CD1c-positive myeloid dendritic cell (primary cell): ENCODE results near the gene LY6G6F.

Source experiments
- DNase-seq: peaks from one replicate; pipeline ENCODE4 v3.0.0-alpha.2; 2016; ENCODE audit errors: extremely low spot score

The LY6G6F gene, protein sequence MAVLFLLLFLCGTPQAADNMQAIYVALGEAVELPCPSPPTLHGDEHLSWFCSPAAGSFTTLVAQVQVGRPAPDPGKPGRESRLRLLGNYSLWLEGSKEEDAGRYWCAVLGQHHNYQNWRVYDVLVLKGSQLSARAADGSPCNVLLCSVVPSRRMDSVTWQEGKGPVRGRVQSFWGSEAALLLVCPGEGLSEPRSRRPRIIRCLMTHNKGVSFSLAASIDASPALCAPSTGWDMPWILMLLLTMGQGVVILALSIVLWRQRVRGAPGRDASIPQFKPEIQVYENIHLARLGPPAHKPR

DNA sequence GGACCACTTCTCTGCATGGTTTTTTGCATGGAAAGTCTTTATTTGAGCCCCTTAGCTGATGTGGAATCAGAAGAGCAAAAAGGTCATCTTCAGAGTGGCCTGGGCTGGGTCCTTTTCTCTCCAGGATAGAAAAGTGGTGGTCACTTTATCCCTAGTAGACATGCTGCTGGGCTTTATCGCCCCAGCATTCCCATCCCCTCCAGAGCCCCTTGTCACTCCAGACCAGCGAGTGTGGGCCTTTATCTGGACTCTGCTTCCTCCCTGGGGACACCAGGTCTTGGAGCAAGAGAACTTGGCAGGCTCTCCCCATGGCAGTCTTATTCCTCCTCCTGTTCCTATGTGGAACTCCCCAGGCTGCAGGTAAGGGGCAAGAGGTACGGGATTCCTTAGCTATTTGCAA lies at the start of gene LY6G6F:
Gene LY6G6F (plus strand): TSS at position 268 of the 400 bp plus-strand sequence. CDS start 41 bp downstream, at position 309.
- DNase-seq = no peak

DNA sequence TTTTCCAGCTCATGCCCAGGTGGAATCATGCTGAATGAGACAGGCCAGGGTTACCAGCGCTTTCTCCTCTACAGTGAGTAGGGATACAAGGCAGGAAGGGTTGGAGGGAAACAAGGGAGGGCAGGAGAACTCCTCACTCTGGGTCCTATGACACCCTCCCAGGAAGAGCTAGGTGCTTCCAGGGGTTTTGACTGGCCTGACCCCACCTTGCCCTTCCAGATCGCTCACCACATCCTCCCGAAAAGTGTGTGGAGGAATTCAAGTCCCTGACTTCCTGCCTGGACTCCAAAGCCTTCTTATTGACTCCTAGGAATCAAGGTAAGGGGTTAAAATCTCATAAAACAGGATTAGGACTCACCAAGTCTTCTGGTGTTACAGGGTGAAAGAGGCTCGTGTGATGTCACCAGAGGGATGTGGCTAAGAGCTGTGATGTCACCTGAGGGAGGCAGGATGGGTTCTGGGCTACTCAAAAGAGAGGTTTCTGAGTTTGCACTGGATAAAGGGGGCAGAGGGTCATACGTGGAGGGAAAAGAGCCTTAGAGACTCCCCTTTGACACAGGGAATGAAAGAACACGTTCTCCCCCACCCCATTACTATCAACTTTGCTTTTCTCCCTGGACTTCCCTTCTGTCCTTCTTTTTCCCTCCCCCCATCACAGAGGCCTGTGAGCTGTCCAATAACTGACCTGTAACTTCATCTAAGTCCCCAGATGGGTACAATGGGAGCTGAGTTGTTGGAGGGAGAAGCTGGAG lies 49.1 kb upstream of the LY6G6F start:
- no peak for DNase-seq

DNA sequence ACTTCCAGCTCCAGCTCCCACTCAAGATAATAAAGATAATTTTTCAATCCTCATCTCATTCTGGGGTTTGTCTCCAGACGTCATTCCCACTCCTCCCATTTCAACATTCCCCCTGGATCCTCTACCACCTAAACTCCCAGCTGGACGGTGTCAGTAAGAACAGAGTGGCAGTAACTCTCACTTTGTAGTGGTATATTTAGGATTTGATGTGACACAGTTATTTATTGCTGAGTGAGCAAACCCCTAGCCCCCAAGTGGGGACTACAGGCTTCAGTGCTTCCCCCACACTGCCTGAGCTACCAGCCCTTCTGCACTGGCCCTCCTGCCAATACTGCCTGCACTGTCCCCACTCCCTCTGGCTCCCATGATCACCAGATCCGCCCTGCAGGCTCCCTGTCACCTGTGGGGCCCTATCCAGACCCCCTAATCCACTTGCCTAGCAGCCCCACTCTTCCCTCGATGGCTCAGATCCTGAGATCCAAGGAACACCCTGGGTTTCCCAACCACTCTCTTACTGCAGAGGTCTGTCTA lies 48.4 kb upstream of the LY6G6F start:
- no peak for DNase-seq

DNA sequence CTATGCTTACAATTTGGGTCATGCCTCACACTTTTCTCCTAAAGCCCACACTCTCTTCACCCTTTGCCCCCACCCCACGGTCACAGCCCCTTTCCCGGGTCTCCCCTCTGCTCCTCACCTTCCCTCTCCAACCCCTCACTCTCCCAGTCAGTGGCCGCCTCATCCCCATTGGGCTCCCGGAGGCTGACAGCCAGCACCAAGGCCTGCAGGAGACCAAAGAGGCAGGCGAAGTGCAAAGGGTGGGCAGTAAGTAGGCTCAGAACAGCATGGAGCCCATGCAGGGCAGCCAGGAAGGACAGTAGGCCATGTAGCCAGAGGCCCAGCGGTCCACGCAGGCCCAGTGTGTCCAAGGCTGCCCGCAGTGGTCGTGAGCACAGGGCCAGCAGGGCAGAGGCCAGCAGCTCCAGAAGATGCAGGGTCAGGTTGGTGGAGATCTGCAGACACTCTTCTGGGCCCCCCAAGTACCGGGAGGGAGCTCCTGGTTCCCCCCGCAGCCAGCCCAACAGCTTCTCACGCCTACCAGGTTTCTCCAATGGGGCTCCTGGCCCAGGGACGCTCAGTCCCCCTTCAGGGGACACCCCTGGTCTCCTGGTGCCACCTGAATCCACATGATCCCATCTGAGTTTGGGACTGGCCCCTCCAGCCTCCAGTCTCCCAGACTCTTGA lies 47.5 kb upstream of the LY6G6F start:
- no peak for DNase-seq

DNA sequence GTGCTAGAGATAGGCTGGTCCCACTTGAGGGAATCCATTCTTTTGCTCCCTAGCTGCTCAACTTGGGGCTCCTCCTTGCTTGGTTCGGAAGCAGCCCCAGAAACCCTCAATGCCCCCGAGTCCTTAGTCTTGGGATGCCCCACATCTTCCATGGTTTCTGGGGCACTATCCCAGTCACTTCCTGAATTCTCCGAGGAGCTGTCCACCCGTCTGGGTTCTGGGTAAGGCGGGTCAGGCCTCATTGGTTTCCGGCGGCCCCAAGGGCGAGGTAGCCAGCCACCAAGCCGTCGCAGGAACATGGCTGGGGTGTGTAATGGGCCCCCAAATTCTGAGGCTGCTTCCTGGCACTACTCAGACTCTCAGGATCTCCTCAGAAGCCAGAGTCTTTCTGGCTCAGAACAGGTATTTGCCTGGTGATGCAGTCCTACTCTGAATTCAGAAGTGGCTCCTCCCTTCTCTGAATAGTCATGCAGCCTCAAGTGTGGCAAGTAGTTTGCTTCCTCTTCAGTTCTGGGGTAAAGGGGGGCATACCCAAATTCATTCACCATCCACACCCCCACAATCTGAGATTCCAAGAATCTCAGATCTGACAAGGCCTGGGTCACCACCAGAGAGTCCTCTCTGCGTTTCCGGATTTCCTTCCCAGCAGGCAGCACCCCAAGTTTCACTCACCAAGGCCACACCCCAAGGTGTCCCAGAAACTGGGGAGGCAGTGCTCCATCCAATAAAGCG lies 46.9 kb upstream of the LY6G6F start:
- peak; percentile 35 for DNase-seq

DNA sequence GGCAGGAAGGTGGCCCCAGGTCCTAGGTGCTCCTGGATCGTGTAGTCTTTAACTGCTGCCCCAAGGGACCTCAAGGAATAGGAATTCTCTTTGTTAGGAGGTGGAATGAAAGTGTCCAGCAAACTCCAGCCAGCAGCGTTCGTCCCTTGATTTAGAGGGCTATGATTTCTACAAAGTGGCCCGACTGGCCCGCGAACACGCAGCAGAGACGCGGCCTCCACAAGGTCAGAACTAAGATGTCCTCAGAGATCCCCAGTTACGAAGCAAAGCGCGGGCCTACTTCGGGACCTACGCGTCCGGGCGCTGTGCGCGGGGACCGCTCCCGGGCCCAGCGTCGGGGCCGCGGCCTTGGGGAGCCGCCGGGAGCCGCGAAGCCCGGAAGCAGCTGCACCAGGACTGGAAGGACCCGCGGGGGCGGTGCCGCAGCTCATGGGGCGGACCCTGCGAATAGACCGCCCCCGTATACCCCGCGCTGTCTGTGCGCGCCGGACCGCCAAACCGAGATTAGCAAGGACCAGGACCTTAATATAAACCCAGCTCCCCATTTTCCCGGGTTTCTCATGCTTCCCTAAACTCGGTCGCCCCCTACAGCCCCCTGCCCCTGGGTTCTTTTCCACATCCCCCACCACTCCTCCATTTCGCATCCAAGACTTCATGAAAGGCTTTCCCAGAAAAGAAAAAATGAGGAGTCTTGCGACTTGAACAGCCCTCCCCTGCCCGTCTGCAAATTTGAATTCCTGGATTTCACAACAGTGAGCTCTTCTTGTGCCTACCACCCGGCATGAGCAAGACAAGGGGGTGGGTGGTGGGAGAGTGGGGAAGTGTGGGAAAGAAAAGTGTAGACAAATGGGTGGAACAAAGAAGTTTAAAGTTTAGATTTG lies 46.0 kb upstream of the LY6G6F start, which contains the start of gene C6orf47:
Gene C6orf47 (minus strand): TSS at position 398 of the 881 bp plus-strand sequence. CDS start 831 bp downstream, outside the sequence.
- peak; percentile 79 for DNase-seq

DNA sequence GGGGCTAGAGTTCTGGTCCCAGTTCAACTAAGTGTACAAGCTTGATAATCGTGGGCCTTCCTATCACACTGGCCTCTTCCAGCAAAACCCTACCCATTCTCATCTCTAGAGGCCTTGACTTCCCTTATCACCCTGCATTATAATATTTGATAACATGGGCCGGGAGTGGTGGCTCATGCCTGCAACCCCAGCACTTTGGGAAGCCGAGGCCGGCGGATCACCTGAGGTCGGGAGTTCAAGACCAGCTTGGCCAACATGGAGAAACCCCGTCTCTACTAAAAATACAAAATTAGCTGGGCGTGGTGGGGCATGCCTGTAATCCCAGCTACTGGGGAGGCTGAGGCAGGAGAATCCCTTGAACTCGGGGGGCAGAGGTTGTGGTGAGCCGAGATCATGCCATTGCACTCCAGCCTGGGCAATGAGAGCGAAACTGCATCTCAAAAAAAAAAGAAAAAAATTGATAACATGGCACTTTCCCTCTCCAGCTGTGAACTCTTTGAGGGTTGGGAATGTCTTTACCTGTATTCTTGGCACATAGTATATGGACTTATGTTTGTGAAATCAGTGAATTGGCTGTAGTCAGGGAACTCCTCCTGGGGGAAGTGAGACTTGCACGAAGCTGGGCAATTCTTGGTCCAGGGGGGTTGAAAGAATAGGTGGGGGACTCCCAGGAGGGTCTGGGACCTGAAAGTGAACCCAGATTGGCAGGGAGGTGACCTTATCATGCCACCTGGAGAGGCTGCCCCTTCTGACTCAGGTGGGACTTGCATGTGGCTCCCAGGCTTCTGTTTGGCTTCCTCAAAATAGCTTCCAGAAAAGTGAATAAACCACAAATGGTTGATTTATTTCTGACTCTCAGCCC lies 45.2 kb upstream of the LY6G6F start:
- DNase-seq = no peak

DNA sequence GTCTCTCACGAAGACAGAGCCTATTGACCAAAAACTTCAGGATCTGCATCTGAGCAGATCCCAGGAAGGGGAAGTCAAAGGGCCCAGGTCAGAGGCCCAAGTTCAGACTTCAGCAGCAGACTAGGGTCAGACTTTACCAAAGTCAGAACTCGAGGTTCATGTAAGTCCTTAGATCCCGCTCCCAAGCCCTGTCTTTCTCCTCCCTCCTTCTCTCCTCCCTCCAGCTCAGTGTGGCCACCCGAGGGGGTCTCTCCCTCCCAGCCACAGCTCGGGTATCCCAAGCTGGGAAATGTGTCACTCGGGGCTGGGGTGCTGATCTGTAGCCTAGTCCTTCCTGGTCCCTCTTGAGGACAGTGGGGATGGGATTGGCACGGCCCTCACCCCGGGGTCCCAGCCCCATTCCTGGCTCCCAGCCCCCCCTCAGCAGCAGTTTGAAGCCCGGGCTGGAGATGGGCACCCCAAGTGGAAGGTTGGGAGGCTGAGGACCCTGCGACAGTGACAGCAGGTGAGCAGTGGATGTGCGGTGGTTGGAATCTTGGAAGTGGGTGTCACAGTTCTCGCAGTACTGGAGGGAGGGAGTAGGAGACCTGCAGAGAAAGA lies 44.4 kb upstream of the LY6G6F start:
- DNase-seq = peak; percentile 61

DNA sequence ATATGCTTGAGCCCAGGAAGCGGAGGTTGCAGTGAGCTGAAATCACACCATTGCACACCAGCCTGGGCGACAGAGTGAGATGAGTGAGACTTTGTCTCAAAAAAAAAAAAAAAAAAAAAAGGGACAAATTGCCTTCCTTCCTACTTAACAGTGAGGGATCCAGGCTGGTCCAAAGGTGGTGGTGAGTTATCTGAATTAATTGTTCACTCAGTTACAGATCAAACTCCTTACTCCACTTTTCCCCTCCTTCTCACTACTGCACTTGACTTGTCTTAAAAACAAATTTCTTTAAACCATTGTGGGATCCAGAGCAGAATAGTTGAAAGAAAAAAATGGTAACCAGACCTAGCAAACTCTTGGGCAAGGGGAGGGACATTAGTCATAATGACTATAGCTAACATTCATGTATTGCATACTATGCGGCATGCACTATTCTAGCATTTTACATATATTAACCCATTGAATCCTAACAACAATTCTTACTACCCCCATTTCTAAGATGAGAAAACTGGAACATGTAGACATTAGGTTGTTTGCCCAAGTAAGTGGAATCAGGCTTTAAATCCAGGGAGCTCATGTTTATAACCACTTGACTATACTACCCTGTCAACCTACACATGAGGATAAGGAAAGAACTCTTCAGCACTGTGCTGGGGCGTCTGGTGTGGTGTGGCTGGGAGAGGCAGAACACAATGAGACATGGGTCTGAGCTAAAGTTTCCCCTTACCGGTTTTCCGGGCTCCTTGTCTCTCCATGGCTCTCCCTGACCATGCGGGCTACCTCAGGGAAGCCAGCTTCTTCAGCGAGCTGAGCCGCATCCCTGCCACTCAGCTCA lies 43.3 kb upstream of the LY6G6F start:
- no peak for DNase-seq

DNA sequence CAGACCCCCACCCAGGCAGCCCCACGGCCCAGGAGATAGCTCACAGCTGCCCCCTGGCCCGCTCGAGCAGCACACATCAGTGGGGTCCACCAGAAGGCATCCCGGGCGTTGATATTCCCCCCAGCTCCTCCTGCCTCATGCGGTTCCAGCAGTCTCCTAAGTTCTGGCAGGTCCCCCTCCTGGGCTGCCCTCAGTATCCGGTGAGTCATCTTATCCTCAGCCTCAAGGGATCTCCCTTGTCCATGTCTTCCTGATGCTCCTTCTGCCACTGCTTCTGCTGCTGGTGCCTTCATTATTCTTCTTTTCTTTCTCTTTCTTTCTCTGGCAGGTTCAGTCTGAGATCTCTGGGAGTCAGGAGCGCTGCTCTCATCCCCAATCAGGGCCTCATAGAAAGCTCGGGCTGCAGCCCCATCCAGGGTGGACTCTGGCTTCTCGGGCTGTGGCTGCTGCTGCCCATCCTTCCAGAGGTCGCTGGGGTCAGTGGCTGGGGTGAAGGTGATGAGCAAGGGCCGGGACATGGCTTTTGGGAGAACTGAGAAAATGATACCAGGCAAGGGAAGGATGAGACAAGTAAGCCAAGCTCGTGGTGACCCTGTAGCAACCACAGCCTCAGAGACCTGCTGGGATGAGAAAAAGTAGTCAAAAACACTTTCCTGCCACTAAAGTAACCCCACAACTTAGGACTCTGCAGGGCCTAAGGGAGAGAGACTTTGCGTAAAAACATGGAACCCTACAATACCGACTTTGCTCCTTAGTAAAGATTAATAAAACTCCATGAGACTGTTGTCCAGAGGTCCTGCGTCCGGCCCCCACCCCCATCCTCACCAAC lies 42.5 kb upstream of the LY6G6F start:
- no peak for DNase-seq

DNA sequence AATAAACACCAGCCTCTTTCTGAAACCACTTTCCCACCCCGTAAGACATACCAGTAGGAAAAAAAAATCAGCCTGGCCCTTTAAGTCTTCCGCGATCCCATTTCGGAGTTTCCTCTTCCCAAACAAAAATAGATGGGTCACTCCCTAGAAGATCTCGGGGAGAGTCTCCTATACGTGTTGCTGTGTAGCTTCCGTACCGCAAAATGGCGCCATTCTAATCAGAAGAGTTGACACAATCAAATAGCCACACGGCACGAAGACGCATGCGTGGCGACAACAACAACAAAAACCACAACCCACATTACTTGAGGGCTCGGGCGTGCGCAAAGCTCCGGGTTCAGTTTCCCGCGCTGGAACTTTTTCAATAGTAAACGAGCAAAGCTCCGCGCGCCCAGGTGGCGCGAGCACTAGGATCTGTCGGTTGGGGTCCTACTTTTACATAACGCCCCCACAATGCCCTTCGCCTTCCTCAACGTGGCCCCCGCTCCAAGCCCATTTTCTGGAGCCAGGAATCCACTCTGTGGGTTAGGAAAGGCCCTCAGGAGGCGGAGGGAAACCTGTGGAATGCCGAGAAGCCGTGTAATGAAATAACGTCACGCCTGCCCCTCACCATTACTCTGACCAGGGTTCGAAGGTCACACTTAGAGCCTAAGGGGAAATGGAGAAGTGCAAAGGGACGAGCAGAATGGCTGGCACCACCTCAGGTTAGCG lies 41.7 kb upstream of the LY6G6F start, which contains the start of gene GPANK1:
Gene GPANK1 (minus strand): TSS at position 208 of the 711 bp plus-strand sequence. CDS start 519 bp downstream, outside the sequence.
- DNase-seq = peak; percentile 97

DNA sequence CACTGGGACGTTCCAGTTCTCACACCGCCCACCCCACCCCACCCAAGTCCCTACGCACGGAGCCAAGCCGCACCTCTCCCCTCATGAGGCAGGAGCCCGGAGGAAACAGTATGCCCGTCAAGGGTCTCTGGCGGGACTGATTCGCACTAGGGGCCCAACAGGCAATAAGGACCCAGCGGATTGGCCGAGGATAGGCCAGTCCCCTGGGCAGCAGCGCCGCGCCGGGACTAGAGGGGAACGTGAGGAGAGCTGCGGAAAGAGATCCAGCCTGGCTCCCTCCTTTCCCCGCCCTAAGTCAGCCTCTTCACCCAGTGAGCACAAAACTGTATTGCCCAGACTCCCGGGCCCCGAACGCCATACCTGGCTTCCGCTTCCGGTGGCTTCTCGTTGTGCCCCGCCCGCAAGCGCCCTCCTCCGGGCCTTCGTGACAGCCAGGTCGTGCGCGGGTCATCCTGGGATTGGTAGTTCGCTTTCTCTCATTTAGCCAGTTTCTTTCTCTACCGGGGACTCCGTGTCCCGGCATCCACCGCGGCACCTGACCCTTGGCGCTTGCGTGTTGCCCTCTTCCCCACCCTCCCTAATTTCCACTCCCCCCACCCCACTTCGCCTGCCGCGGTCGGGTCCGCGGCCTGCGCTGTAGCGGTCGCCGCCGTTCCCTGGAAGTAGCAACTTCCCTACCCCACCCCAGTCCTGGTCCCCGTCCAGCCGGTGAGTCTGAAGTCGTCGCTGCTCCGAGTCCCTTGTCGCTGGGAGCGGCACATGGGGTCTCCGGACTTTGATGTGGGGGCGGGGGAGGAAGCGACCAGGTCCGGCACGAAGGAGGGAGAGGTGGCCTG lies 40.9 kb upstream of the LY6G6F start, which contains the start of gene CSNK2B:
Gene CSNK2B (plus strand): TSS at position 580 of the 836 bp plus-strand sequence. CDS start 752 bp downstream, outside the sequence.
- DNase-seq = peak; percentile 98

DNA sequence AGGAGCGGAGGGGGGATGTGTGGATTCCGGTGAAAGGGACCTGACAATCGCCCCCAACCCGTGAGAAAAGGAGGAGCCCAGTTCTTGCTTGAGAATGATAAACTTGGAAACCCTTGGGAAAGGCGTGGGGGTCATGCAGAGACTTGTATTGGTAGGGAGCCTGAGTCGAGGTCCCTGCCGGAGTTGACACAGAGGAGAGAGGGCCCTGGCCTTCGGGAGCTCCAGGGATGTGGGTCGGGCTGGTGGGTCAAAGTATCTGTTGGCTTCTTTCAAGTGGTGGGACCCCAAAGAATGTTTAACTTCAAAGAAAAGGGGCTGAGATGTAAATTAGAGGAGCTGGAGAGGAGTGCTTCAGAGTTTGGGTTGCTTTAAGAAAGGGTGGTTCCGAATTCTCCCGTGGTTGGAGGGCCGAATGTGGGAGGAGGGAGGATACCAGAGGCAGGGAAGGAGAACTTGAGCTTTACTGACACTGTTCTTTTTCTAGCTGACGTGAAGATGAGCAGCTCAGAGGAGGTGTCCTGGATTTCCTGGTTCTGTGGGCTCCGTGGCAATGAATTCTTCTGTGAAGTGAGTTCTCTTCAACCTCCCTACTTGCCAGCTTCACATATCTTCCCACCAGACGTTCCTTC lies 40.2 kb upstream of the LY6G6F start:
- peak; percentile 79 for DNase-seq

DNA sequence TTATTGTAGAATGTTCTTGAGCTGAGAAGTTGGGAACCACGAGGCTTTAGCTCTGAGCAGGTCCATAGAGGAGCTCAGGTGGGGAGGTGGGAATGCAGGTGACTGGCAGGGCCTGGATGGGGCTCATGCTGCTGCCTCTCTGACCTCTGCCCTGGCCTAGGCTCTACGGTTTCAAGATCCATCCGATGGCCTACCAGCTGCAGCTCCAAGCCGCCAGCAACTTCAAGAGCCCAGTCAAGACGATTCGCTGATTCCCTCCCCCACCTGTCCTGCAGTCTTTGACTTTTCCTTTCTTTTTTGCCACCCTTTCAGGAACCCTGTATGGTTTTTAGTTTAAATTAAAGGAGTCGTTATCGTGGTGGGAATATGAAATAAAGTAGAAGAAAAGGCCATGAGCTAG lies 37.0 kb upstream of the LY6G6F start, which contains the start of gene LY6G5B:
Gene LY6G5B (plus strand): TSS at position 301 of the 400 bp plus-strand sequence. CDS start 975 bp downstream, outside the sequence.
- no peak for DNase-seq
